HepG2 (cell line): ENCODE results near the gene MARCHF2. TPM values are rescaled to one million over a fixed set of nuclear protein-coding genes. Genes with fewer than 3 reads are reported as not detected.

ENCODE experiments used
- ATF2 ChIP-seq: sonication (generic); formaldehyde crosslinking; IDR thresholded peaks from 2 replicates; pipeline ENCODE4 v1.4.0; 2020; ENCODE audit warnings: missing genetic modification reagents
- ATF7 ChIP-seq, 2 experiments: fragments of 450-650 bp in 1 of 2; sonication (generic) in 1 of 2; formaldehyde crosslinking in 1 of 2; IDR thresholded peaks; 2 replicates each; pipeline versions ENCODE4 v1.4.0 to v1.6.1; 2016 to 2020; ENCODE audit warnings: antibody characterized with exemption in 1 of 2, mild to moderate bottlenecking in 1 of 2, missing genetic modification reagents in 1 of 2
- GPBP1L1 ChIP-seq: sonication (generic); formaldehyde crosslinking; IDR thresholded peaks from 2 replicates; pipeline ENCODE4 v1.5.0; 2020; ENCODE audit warnings: mild to moderate bottlenecking, missing genetic modification reagents
- HOXA7 ChIP-seq: sonication (generic); formaldehyde crosslinking; IDR thresholded peaks from 2 replicates; pipeline ENCODE4 v1.8.1; 2022; ENCODE audit warnings: mild to moderate bottlenecking, missing genetic modification reagents, moderate library complexity
- NCOA2 ChIP-seq: sonication (generic); formaldehyde crosslinking; IDR thresholded peaks from 2 replicates; pipeline ENCODE4 v1.8.0; 2022; ENCODE audit warnings: inconsistent platforms
- PHF20 ChIP-seq: sonication (generic); formaldehyde crosslinking; IDR thresholded peaks from 2 replicates; pipeline ENCODE4 v1.5.0; 2020; ENCODE audit warnings: mild to moderate bottlenecking, missing genetic modification reagents
- RBFOX2 ChIP-seq: fragments of 200-400 bp; formaldehyde crosslinking; IDR thresholded peaks from 2 replicates; pipeline ENCODE4 v1.6.1; 2017; ENCODE audit warnings: low read depth, mild to moderate bottlenecking, low read length
- SP5 ChIP-seq: IDR thresholded peaks from 2 replicates; pipeline ENCODE4 v1.6.1; 2016; ENCODE audit warnings: low read depth, borderline replicate concordance
- TBX2 ChIP-seq: sonication (generic); formaldehyde crosslinking; IDR thresholded peaks from 2 replicates; pipeline ENCODE4 v1.5.0; 2020; ENCODE audit warnings: missing genetic modification reagents, mild to moderate bottlenecking, borderline replicate concordance
- TCF7L2 ChIP-seq: IDR thresholded peaks from 2 replicates; pipeline ENCODE4 v1.6.1; 2011; ENCODE audit warnings: mild to moderate bottlenecking, low read depth, low read length, moderate library complexity
- ZBTB40 ChIP-seq, 2 experiments: fragments of 450-650 bp in 1 of 2; sonication (generic) in 1 of 2; formaldehyde crosslinking in 1 of 2; IDR thresholded peaks; 2 replicates each; pipeline versions ENCODE4 v1.6.1 to v1.8.0; 2016 to 2022; ENCODE audit warnings: antibody characterized with exemption in 1 of 2, mild to moderate bottlenecking in 1 of 2, missing genetic modification reagents in 1 of 2
- ZMYM4 ChIP-seq: sonication (generic); formaldehyde crosslinking; IDR thresholded peaks from 2 replicates; pipeline ENCODE4 v1.8.1; 2023; ENCODE audit warnings: mild to moderate bottlenecking, missing genetic modification reagents
- ZNF143 ChIP-seq: sonication (generic); formaldehyde crosslinking; IDR thresholded peaks from 2 replicates; pipeline ENCODE4 v1.4.0; 2020; ENCODE audit warnings: missing genetic modification reagents
- ZNF333 ChIP-seq: sonication (generic); formaldehyde crosslinking; IDR thresholded peaks from 2 replicates; pipeline ENCODE4 v1.4.0; 2020; ENCODE audit warnings: mild to moderate bottlenecking, missing genetic modification reagents, borderline replicate concordance
- ZNF557 ChIP-seq: sonication (generic); formaldehyde crosslinking; IDR thresholded peaks from 2 replicates; pipeline ENCODE4 v1.4.0; 2020; ENCODE audit warnings: missing genetic modification reagents
- ZNF713 ChIP-seq: sonication (generic); formaldehyde crosslinking; IDR thresholded peaks from 2 replicates; pipeline ENCODE4 v1.4.0; 2020; ENCODE audit warnings: mild to moderate bottlenecking, missing genetic modification reagents
- polyA plus RNA-seq, 8 experiments: library from polyadenylated mRNA; depleted of rRNA in 3 of 8; stranded (reverse) in 7 of 8; unstranded in 1 of 8; fragments of >200 nt; fragmentation: Illumina TruSeq in 4 of 8; extraction: Trizol in 4 of 8; gene quantifications; 2 replicates each; pipeline versions ENCODE4 v1.2.1 to v1.2.3, GENCODE V29; 2011 to 2016; ENCODE audit warnings: low read depth in 4 of 8, missing spikeins in 1 of 8, mixed read lengths in 1 of 8; ENCODE audit not compliant: insufficient read depth in 1 of 8
- total RNA-seq, 5 experiments: library from RNA; depleted of rRNA; stranded (reverse); fragments of >200 nt; fragmentation: Illumina TruSeq; extraction: Trizol; gene quantifications; 2 replicates each; pipeline ENCODE4 v1.2.3, GENCODE V29; 2016; ENCODE audit warnings: low read depth in 1 of 5

MARCHF2 gene
- total and polyA plus RNA-seq, 2 of the 13 experiments (the other 11 are each of a cell fraction or from before 2014, with no cell fraction given), result 12.7 to 13.0 TPM

- TF ChIP-seq ZNF713 (CRISPR knock-in tag), result no peak
- TF ChIP-seq ZBTB40 (IDR thresholded peaks at IDR 0.05), result no peak
- peak; percentile 68 for TF ChIP-seq ZBTB40 (CRISPR knock-in tag; IDR thresholded peaks at IDR 0.05)
- no peak for TF ChIP-seq ZNF557 (CRISPR knock-in tag)
- no peak for TF ChIP-seq ZNF333 (CRISPR knock-in tag)
- no peak for TF ChIP-seq PHF20 (CRISPR knock-in tag)
- no peak for TF ChIP-seq RBFOX2
- no peak for TF ChIP-seq TCF7L2
- TF ChIP-seq ATF2 (CRISPR knock-in tag), result peak; percentile 79; the same call in 1 of the 2 replicates
- TF ChIP-seq GPBP1L1, result no peak
- TF ChIP-seq ATF7 (IDR thresholded peaks at IDR 0.05), result no peak
- TF ChIP-seq ATF7 (CRISPR knock-in tag; IDR thresholded peaks at IDR 0.05), result 0 out of 2 replicates have a peak, but pooled peaks have one; percentile 40
- peak; percentile 27; the same call in 1 of the 2 replicates for TF ChIP-seq ZNF143
- TF ChIP-seq SP5, result peak; percentile 96
- TF ChIP-seq HOXA7 (CRISPR knock-in tag), result no peak
- TF ChIP-seq NCOA2 (CRISPR knock-in tag), result peak; percentile 96
- TF ChIP-seq ZMYM4 (CRISPR knock-in tag), result peak; percentile 73
- TF ChIP-seq TBX2 (CRISPR knock-in tag), result peak; percentile 96
Measured at GRCh38 chr19:8373867-8374813, 39.0 kb upstream of the MARCHF2 start (continued).
